HG03521 (cell line): ENCODE data around the gene INTS13.
A peak's percentile ranks its signal among the peaks of the same experiment; 100 is the strongest.
"Not testable (repeated sequence)": the region's sequence is repeated elsewhere in the genome, so short reads cannot be mapped to it uniquely, and the experiment has no call there.

Experiments used
- ATAC-seq: cut with Tn5 transposase; IDR thresholded peaks from one replicate; pipeline ENCODE4 v1.9.1; 2021; ENCODE audit warnings: mild to moderate bottlenecking, moderate library complexity; ENCODE audit not compliant: unreplicated experiment

The INTS13 gene

GRCh38 chr12:26937863-26938700 is at the start of gene INTS13, which contains the start of gene FGFR1OP2:
TSS of gene INTS13 (minus strand) at chr12:26937981. CDS start at chr12:26936803, 1,178 bp downstream.
TSS of gene FGFR1OP2 (plus strand) at chr12:26938470. CDS start at chr12:26954159, 15,689 bp downstream.
- ATAC-seq: peak; percentile 84

- no peak for ATAC-seq
These were observed 45.1 kb upstream of the INTS13 start for GRCh38 chr12:26982866-26983265.

GRCh38 chr12:26979733-26980132 is 42.0 kb upstream of the INTS13 start:
- no peak for ATAC-seq

- ATAC-seq: no peak
These were observed 41.0 kb upstream of the INTS13 start for GRCh38 chr12:26978801-26979200.

- ATAC-seq: no peak
These were observed 38.9 kb upstream of the INTS13 start for GRCh38 chr12:26976687-26977086.

- peak; percentile 91 for ATAC-seq
These were observed 34.2 kb upstream of the INTS13 start for GRCh38 chr12:26971963-26972362.

- ATAC-seq: no peak
These were observed 32.4 kb upstream of the INTS13 start for GRCh38 chr12:26970136-26970535.

- no peak for ATAC-seq
These were observed 29.1 kb upstream of the INTS13 start for GRCh38 chr12:26966842-26967241.

GRCh38 chr12:26963413-26963812 is 25.6 kb upstream of the INTS13 start:
- ATAC-seq: no peak

- ATAC-seq: no peak
These were observed 24.0 kb upstream of the INTS13 start for GRCh38 chr12:26961803-26962202.

- not testable (repeated sequence) for ATAC-seq
These were observed 23.6 kb upstream of the INTS13 start for GRCh38 chr12:26961391-26961790.

GRCh38 chr12:26954027-26954426 is 16.2 kb upstream of the INTS13 start:
- no peak for ATAC-seq

- ATAC-seq: no peak
These were observed 15.7 kb upstream of the INTS13 start for GRCh38 chr12:26953447-26953846.

- ATAC-seq: no peak
These were observed 10.5 kb upstream of the INTS13 start for GRCh38 chr12:26948309-26948708.

GRCh38 chr12:26941215-26941594 is 3.4 kb upstream of the INTS13 start:
- no peak for ATAC-seq

GRCh38 chr12:26940516-26941214 is 2.9 kb upstream of the INTS13 start:
- no peak for ATAC-seq

- ATAC-seq: no peak
These were observed 2.2 kb upstream of the INTS13 start for GRCh38 chr12:26939953-26940352.

- ATAC-seq: no peak
These were observed 1.5 kb upstream of the INTS13 start for GRCh38 chr12:26939192-26939832.

- no peak for ATAC-seq
These were observed 901 bp upstream of the INTS13 start for GRCh38 chr12:26938701-26939062.

- ATAC-seq: no peak
These were observed 328 bp downstream of the INTS13 start for GRCh38 chr12:26937443-26937862.

- no peak for ATAC-seq
These were observed 980 bp downstream of the INTS13 start for GRCh38 chr12:26936559-26937442.
